HG03196 (cell line): ENCODE measurements around the gene CHAF1B.
"Not testable (repeated sequence)": the region's sequence is repeated elsewhere in the genome, so short reads cannot be mapped to it uniquely, and the experiment has no call there.

ENCODE experiments used
- ATAC-seq: cut with Tn5 transposase; IDR thresholded peaks from one replicate; pipeline ENCODE4 v1.9.1; 2021; ENCODE audit not compliant: unreplicated experiment

Gene CHAF1B

DNA sequence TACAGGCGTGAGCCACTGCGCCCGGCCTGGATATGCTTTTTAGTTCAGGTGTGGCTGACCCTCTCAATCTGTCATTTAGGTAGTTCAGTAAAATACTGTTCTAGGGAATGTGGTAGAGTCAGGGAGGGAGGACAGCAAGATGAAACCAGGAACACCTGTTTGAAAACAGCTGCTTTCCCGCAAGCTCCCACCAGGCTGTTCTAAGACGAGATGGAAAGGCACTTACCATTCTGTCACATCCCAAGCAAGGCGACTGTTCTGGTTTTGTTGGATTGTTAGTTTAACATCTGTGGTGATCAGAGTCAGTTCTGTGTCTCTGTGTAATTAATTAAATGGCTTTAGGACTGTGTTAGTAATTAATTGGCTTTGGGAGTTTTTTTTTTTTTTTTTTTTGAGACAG lies 2.9 kb downstream of the CHAF1B start:
- ATAC-seq = no peak

DNA sequence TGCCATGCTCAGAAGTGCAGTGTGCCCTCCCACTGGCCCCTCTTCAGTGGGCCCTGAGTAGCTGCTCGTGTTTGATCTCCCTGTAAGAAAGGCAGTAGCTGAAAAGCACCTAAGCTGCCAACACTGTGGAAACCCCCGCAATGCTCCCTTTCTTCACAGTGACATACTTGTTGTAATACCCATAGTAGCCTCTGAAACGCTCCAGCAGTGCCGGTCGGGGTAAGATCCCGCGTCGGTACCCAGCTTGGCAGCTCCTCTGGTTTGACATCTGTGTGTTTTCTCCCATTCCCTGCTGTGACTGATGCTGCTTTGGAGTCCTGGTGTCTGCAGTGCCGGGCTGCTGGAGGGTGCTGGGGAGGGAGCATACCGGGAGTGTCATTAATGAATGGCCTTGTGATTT lies 3.6 kb downstream of the CHAF1B start:
- no peak for ATAC-seq

DNA sequence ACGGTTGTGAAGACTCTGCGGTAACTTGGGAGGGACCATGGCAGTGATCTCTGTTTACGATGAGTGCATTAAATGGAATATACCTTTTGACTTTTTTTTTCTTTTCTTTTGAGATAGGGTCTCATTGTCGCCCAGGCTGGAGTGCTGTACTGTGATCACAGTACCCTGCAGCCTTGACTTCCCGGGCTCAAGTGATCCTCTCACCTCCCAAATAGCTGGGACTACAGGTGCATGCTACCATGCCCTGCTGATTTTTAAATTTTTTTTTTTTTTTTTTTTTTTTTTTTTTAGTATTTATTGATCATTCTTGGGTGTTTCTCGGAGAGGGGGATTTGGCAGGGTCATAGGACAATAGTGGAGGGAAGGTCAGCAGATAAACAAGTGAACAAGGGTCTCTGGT lies 6.5 kb downstream of the CHAF1B start:
- ATAC-seq = not testable (repeated sequence)

- ATAC-seq = no peak
These were observed 10.3 kb downstream of the CHAF1B start for GRCh38 chr21:36395353-36396111.

GRCh38 chr21:36396325-36396724 lies 11.1 kb downstream of the CHAF1B start:
- ATAC-seq = no peak

GRCh38 chr21:36396971-36397370 lies 11.8 kb downstream of the CHAF1B start:
- ATAC-seq = no peak

DNA sequence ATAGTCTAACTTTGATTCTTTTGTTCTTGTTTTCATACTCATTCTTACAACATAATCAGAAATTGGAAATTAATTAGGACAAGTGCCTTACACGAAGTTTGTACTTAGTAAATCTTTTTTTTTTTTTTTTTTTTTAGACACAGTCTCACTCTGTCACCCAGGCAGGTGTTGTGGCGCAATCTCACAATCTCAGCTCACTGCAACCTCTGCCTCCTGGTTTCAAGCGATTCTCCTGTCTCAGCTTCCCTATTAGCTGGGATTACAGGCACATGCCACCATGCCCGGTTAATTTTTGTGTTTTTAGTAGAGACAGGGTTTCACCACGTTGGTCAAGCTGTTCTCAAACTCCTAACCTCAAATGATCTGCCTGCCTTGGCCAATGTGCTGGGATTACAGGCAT lies 12.4 kb downstream of the CHAF1B start:
- no peak for ATAC-seq

DNA sequence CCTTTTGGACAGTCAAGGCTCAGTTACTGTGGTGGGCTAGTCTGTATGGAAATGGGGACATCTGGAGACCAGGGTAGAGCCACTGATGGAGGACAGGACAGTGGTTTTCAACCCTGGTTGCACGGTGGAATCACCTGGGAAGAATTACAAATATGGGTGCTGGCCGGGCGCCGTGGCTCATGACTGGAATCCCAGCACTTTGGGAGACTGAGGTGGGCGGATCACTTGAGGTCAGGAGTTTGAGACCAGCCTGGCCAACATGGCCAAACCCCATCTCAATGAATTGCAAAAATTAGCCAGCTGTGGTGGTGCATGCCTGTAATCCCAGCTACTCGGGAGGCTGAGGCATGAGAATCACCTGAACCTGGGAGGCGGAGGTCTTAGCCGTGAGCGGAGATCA lies 14.5 kb downstream of the CHAF1B start:
- ATAC-seq = not testable (repeated sequence)

- ATAC-seq = no peak
These were observed 15.5 kb downstream of the CHAF1B start for GRCh38 chr21:36400719-36401118.

DNA sequence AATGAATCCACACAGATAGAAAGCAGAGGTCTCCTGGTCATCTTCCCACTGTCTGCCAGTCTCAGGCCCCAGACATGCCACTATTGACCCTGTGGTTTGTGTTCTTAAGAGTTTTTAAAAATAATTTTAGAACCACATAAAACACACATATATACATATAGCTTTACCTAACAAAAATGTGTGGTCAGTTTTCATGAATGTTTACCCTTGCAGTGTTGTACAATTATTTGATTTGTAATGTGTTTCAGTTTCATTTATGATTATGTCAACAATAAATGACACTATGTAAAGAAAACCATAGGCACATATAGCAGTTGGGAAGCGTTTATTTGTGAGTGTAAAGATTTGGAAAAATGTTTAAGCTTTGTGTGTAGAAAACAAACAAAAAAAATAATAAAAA lies 17.1 kb downstream of the CHAF1B start:
- no peak for ATAC-seq

- no peak for ATAC-seq
These were observed 18.5 kb downstream of the CHAF1B start for GRCh38 chr21:36403713-36404112.

- no peak for ATAC-seq
These were observed 23.4 kb downstream of the CHAF1B start for GRCh38 chr21:36408568-36408967.

- ATAC-seq = no peak
These were observed 26.1 kb downstream of the CHAF1B start for GRCh38 chr21:36411301-36411700.

DNA sequence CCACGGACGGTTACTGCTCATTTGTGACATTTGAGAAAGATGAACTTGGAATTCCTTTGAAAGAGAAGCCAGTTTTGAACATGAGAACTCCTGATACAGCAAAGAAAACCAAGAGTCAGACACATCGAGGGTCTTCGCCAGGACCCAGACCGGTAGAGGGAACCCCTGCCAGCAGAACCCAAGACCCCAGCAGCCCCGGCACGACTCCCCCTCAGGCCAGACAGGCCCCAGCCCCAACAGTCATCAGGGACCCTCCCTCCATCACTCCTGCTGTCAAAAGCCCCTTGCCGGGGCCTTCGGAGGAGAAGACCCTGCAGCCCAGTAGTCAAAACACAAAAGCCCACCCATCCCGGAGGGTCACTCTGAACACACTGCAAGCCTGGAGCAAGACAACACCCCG lies 27.7 kb downstream of the CHAF1B start:
- no peak for ATAC-seq

- no peak for ATAC-seq
These were observed 30.2 kb downstream of the CHAF1B start for GRCh38 chr21:36415375-36415774.

DNA sequence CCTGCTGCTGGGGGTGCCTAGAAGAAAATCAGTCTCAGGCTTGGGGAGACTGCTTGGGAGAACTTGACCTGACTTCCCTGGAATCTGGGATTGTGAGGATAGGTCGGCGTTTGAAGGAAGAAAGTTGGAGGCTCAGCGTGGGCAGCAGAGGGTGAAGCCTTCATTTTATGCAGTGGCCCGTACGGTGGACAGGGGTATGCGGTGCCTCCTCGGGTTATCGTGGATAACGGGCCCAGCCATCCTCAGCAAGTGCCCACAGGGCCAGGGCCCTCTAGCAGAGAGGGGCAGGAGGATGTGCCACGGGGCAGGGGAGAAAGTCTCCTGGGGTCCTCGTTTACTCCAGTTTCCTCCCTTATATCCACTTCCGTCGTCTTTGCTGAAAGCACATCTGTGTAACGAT lies 34.0 kb downstream of the CHAF1B start:
- no peak for ATAC-seq

- no peak for ATAC-seq
These were observed 34.8 kb downstream of the CHAF1B start for GRCh38 chr21:36419996-36420395.

DNA sequence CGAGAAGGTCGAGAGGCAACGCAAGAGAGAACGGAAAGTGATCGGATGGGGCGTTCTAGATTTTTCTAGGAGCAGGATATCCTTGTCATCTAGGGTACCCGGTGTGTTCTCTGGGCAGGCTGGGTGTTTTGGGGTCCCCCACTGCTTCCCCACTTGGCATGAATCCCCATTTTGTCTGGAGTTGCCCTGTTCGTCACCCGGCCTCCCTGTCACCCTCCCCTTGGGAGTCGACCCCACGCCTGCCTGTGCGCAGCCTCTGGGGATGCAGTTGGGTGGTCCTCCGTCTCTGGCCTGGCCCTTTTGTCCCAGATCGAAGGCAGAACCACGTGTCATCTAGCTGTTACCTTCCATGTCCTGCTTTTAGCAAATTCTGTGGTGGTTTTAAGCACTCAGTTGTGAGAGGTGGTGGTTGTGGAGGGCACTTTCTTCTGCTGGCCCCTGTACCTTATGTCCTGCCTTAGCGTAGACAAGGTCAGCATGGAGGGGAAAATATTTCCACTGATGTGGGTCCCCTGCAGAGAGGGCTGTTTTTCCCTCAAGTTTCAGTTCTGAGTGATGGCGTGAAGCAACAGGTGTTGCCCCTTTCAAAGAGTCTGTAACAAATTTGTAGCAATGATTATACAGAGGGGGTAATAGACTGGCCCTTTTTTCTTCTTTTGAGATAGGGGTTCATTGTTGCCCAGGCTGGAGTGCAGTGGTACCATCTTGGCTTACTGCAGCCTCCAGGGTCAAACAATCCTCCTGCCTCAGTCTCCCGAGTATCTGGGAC lies 35.6 kb downstream of the CHAF1B start:
- no peak for ATAC-seq

- no peak for ATAC-seq
These were observed 37.3 kb downstream of the CHAF1B start for GRCh38 chr21:36422279-36423098.

- ATAC-seq = no peak
These were observed 38.7 kb downstream of the CHAF1B start for GRCh38 chr21:36423771-36424433.

DNA sequence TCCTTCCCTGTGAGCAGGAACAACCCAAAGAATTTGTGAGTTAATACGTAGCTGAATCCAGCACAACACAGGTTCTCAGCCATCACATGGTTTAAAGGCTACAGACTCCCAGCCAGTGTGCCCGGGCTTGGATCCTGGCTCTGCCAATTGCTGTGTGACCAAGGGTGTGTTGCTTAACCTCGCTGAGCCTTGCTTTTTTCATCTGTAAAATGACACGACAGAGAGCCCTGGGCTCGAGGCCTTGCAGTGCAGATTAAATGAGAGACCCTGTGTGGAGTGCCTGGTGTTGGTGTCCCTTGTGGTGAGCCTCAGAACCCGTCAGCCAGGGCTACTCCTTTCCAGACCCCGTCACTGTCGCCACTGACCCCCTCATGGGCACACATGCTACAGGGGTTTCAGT lies 39.4 kb downstream of the CHAF1B start:
- ATAC-seq = no peak
